ENCODE data around the gene ARID1B. TPM values are rescaled to one million over a fixed set of nuclear protein-coding genes. Genes with fewer than 3 reads are reported as not detected.
A peak's percentile ranks its signal among the peaks of the same experiment; 100 is the strongest.

ARID1B gene
- polyA plus RNA-seq, 1 donor from 2014 or later: 21.9 TPM

- Mint-ChIP-seq H3K9me3 (no peaks in the 10 kb centered on the region), H3K27ac (no peak overlapping the region), H3K4me1 (peaks cover 32 to 52% (median 38%) of the 10 kb centered on the region in 3 donors), H3K4me3 (no peak overlapping the region), H3K36me3 (peaks cover 1% of the 10 kb centered on the region), H3K27me3 (no peaks in the 10 kb centered on the region)
These were observed 224.5 kb downstream of the ARID1B start for GRCh38 chr6:157001716-157002115.

DNA sequence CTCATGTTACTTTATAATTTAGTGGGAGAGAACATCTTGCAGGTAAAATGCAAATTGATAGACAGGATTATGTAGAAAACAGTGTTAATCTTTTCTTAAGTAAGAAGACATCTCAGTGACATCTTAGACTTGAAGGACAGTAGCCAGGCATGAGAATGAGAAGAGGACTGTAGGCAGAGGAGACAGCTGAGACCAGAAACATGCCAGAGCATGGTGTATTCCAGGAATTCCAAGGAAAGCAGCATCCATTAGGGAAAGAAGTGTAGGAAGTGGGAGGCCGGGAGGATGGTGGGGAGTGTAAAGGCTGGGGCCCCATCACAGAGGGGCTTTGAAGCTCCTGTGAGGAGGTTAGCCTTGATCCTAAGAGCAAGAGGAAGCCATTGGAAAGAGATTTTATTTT, 225.6 kb downstream of the ARID1B start:
- no peaks in the 10 kb centered on the region for H3K27me3 Mint-ChIP-seq
- peaks cover 1% of the 10 kb centered on the region for H3K36me3 Mint-ChIP-seq
- peak overlapping the region in 1 of 4 donors; percentile 1 for H3K4me3 Mint-ChIP-seq
- no peak overlapping the region for H3K27ac Mint-ChIP-seq
- H3K4me1 Mint-ChIP-seq: peaks cover 34 to 54% (median 39%) of the 10 kb centered on the region in 3 donors
- no peaks in the 10 kb centered on the region for H3K9me3 Mint-ChIP-seq

- Mint-ChIP-seq H3K9me3 (no peaks in the 10 kb centered on the region), H3K27me3 (no peaks in the 10 kb centered on the region), H3K27ac (peak overlapping the region in 2 of 3 donors; percentile 38 to 89), H3K4me1 (peaks cover 44 to 64% (median 52%) of the 10 kb centered on the region in 3 donors), H3K4me3 (peak overlapping the region in 2 of 4 donors; percentile 5 to 78), H3K36me3 (no peaks in the 10 kb centered on the region)
These were observed 228.8 kb downstream of the ARID1B start for GRCh38 chr6:157005940-157006339.

DNA sequence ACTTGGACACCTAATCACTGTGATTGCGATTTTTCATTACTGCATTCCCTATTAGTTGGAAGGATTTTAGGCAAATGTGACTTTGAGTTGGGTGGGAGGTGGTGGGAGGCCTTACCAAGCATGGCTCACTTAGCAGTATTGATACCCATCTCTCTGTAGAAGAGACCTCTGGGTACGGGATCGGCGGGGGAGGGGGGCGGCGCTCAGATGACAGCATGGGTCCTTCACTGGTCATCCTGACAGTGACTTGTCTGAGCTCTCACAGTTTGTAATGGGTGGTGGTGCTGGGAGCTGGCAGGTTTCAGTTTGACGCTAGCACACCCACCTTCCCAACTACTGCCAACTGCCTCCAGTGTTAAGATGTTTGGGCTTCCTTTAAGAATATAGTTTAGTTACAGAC, 231.4 kb downstream of the ARID1B start:
- peaks cover 0 to 3% (median 0%) of the 10 kb centered on the region in 3 donors for H3K9me3 Mint-ChIP-seq
- H3K4me1 Mint-ChIP-seq: peaks cover 37 to 52% (median 52%) of the 10 kb centered on the region in 3 donors
- no peaks in the 10 kb centered on the region for H3K27me3 Mint-ChIP-seq
- peak overlapping the region in 1 of 4 donors; percentile 39 for H3K4me3 Mint-ChIP-seq
- H3K27ac Mint-ChIP-seq: peak overlapping the region in 1 of 3 donors; percentile 1
- no peaks in the 10 kb centered on the region for H3K36me3 Mint-ChIP-seq

GRCh38 chr6:157012355-157012754, 235.2 kb downstream of the ARID1B start:
- Mint-ChIP-seq H3K36me3 (no peaks in the 10 kb centered on the region), H3K27ac (peak overlapping the region in 1 of 3 donors; percentile 29), H3K9me3 (peaks cover 0 to 3% (median 0%) of the 10 kb centered on the region in 3 donors), H3K27me3 (no peaks in the 10 kb centered on the region), H3K4me1 (peaks cover 38 to 62% (median 59%) of the 10 kb centered on the region in 3 donors), H3K4me3 (peak overlapping the region in 1 of 4 donors; percentile 12)

DNA sequence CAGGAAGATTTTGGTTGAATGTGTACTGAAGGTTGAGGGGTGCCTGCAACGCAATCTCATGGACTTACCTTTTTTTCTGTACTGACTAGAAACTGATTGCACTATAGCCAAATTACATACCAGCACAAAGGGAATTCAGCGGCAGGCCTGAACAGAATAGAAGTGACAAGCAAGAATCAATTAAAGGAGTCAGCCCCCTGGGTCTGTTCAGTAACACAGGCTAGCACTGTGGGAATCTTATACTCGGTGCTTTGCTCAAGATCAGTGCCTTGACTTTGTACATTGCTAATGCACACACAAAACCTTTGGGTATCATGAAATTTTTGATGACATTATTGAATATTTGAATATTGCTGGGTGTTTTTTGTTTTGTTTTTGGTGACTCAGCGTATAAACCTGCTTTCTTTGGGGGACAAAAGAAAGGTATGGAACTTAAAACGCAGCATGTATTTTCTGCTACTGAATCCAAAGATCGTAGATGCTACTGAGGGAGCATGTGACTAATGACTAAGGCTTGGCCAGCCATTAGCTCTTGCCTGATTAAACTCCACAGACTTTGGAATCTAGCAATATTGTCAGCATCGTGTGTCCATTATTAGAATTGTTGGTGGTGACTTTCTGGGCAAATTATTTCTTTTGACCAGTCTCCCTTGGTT, 236.6 kb downstream of the ARID1B start:
- Mint-ChIP-seq H3K4me1 (peaks cover 42 to 62% (median 59%) of the 10 kb centered on the region in 3 donors), H3K27me3 (no peaks in the 10 kb centered on the region), H3K36me3 (no peaks in the 10 kb centered on the region), H3K4me3 (no peak overlapping the region), H3K9me3 (peaks cover 0 to 3% (median 0%) of the 10 kb centered on the region in 3 donors), H3K27ac (peak overlapping the region in 1 of 3 donors; percentile 39)

GRCh38 chr6:157014871-157015270, 237.7 kb downstream of the ARID1B start:
- peak overlapping the region in 1 of 3 donors; percentile 39 for H3K27ac Mint-ChIP-seq
- peak overlapping the region in 2 of 4 donors; percentile 15 to 39 for H3K4me3 Mint-ChIP-seq
- peaks cover 2% of the 10 kb centered on the region for H3K27me3 Mint-ChIP-seq
- H3K36me3 Mint-ChIP-seq: peaks cover 2% of the 10 kb centered on the region
- peaks cover 46 to 64% (median 61%) of the 10 kb centered on the region in 3 donors for H3K4me1 Mint-ChIP-seq
- H3K9me3 Mint-ChIP-seq: peaks cover 0 to 3% (median 0%) of the 10 kb centered on the region in 3 donors

DNA sequence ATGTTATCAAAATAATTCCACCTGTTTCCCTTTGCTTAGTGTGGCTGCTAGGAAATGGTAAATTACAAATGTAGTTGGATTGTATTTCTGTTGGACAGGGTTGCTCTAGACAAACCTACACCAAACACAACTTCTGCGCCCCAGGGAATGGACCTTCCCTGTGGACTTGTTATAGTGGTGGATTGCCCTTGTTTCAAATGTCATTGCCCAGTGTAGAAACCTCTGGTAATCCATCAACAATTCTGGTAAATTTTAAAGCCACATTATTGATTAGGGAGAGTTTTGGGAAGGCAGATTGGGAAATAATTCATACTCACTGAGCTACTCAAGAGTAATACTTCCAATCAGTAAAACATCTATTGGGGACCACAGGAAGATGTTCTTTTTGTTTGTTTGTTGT, 239.8 kb downstream of the ARID1B start:
- H3K27ac Mint-ChIP-seq: peak overlapping the region; percentile 13 to 58 (median 17)
- peaks cover 2% of the 10 kb centered on the region for H3K27me3 Mint-ChIP-seq
- H3K4me3 Mint-ChIP-seq: no peak overlapping the region
- peaks cover 2% of the 10 kb centered on the region for H3K36me3 Mint-ChIP-seq
- H3K4me1 Mint-ChIP-seq: peaks cover 43 to 63% (median 61%) of the 10 kb centered on the region in 3 donors
- no peaks in the 10 kb centered on the region for H3K9me3 Mint-ChIP-seq

DNA sequence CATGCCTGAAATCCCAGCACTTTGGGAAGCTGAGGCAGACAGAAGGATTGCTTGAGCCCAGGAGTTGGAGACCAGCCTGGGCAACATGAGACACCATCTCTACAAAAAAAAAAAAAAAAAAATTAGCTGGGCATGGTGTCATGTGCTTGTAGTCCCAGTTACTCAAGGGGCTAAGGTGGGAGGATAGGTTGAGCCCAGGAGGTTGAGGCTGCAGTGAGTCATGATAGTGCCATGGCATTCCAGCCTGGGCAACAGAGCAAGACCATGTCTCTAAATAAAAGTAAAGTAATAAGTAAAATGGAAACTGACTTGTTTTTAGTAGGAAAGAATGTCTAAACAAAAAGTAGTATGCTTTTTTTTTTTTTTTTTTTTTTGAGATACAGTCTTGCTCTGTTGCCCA, 240.7 kb downstream of the ARID1B start:
- H3K4me3 Mint-ChIP-seq: peak overlapping the region in 2 of 4 donors; percentile 15 to 80
- peaks cover 41 to 62% (median 62%) of the 10 kb centered on the region in 3 donors for H3K4me1 Mint-ChIP-seq
- H3K27ac Mint-ChIP-seq: peak overlapping the region in 2 of 3 donors; percentile 22 to 48
- no peaks in the 10 kb centered on the region for H3K9me3 Mint-ChIP-seq
- H3K27me3 Mint-ChIP-seq: peaks cover 2% of the 10 kb centered on the region
- peaks cover 2% of the 10 kb centered on the region for H3K36me3 Mint-ChIP-seq

GRCh38 chr6:157019115-157019641, 242.0 kb downstream of the ARID1B start:
- Mint-ChIP-seq H3K4me1 (peaks cover 43 to 59% (median 57%) of the 10 kb centered on the region in 3 donors), H3K27me3 (peaks cover 2% of the 10 kb centered on the region), H3K4me3 (peak overlapping the region; percentile 66 to 92 (median 76)), H3K27ac (peak overlapping the region; percentile 76 to 92 (median 89)), H3K9me3 (no peaks in the 10 kb centered on the region), H3K36me3 (peaks cover 2% of the 10 kb centered on the region)

GRCh38 chr6:157019733-157020132, 242.6 kb downstream of the ARID1B start:
- Mint-ChIP-seq H3K4me3 (peak overlapping the region; percentile 66 to 92 (median 76)), H3K27ac (peak overlapping the region; percentile 76 to 92 (median 89)), H3K36me3 (peaks cover 2% of the 10 kb centered on the region), H3K4me1 (peaks cover 39 to 56% (median 54%) of the 10 kb centered on the region in 3 donors), H3K9me3 (no peaks in the 10 kb centered on the region), H3K27me3 (peaks cover 2% of the 10 kb centered on the region)

DNA sequence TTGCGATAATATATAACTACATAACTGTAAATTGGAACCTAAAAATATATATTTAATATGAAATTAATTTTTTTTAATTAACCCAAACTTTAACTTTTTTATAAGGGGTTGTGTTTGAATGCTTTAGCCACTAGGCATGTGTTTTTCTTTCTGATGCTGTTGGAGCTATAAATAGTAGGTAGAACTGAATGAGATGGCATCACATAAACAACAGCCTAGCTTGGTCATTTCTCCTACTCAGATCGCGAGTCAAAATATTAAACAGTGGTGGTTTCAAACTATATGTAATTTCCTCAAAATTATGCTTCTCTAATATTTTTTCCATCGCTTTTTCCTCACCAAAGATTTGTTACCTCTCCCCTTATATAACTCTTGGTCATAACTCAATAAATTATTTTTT, 243.2 kb downstream of the ARID1B start:
- Mint-ChIP-seq H3K27ac (peak overlapping the region; percentile 76 to 99 (median 92)), H3K36me3 (peaks cover 2% of the 10 kb centered on the region), H3K4me3 (peak overlapping the region; percentile 80 to 99 (median 94)), H3K27me3 (peaks cover 2% of the 10 kb centered on the region), H3K4me1 (peaks cover 37 to 55% (median 54%) of the 10 kb centered on the region in 3 donors), H3K9me3 (no peaks in the 10 kb centered on the region)

GRCh38 chr6:157020881-157021343, 243.7 kb downstream of the ARID1B start:
- Mint-ChIP-seq H3K4me3 (peak overlapping the region; percentile 80 to 99 (median 94)), H3K27ac (peak overlapping the region; percentile 76 to 99 (median 92)), H3K27me3 (peaks cover 2% of the 10 kb centered on the region), H3K4me1 (peaks cover 35 to 53% (median 52%) of the 10 kb centered on the region in 3 donors), H3K36me3 (peaks cover 2% of the 10 kb centered on the region), H3K9me3 (no peaks in the 10 kb centered on the region)

GRCh38 chr6:157021344-157021992, 244.3 kb downstream of the ARID1B start:
- Mint-ChIP-seq H3K4me1 (peaks cover 31 to 52% (median 51%) of the 10 kb centered on the region in 3 donors), H3K4me3 (peak overlapping the region; percentile 80 to 99 (median 94)), H3K9me3 (no peaks in the 10 kb centered on the region), H3K27ac (peak overlapping the region; percentile 76 to 99 (median 92)), H3K27me3 (peaks cover 2% of the 10 kb centered on the region), H3K36me3 (peaks cover 2% of the 10 kb centered on the region)

Data from IgD-negative memory B cell (primary cell).